Keratinocyte (primary cell): ENCODE measurements around the gene ACBD4. TPM values are rescaled to one million over a fixed set of nuclear protein-coding genes. Genes with fewer than 3 reads are reported as not detected.

Experiments
- DNase-seq: peaks from one replicate; pipeline ENCODE4 v3.0.0-alpha.2; 2011; ENCODE audit warnings: low read depth, missing footprints, low spot score
- FAIRE-seq: peaks from 2 replicates; lab custom pipeline; 2011; peaks lifted over from hg19 to GRCh38; lab: Jason Lieb, UNC
- H2AFZ ChIP-seq: 2 replicates; pipeline ENCODE4 v1.6.0; 2012; ENCODE audit warnings: low read length, control low read depth, inconsistent platforms; ENCODE audit not compliant: control insufficient read depth
- H3K27ac ChIP-seq: 2 replicates; pipeline ENCODE4 v1.5.1; 2011; ENCODE audit warnings: low read length; ENCODE audit not compliant: control insufficient read depth, insufficient read depth
- H3K27me3 ChIP-seq: 3 replicates; pipeline ENCODE4 v1.6.0; 2011; ENCODE audit warnings: low read length; ENCODE audit not compliant: control insufficient read depth, insufficient read depth; ENCODE audit errors: extremely low read depth
- H3K36me3 ChIP-seq, 2 experiments: 2 replicates in 1 of 2; 3 replicates in 1 of 2; pipeline ENCODE4 v1.5.1; 2011; ENCODE audit warnings: low read length in 2 of 2, mild to moderate bottlenecking in 1 of 2; ENCODE audit not compliant: control insufficient read depth in 2 of 2, insufficient read depth in 2 of 2; ENCODE audit errors: extremely low read depth in 1 of 2
- H3K4me1 ChIP-seq: 3 replicates; pipeline ENCODE4 v1.5.1; 2011; ENCODE audit warnings: low read length; ENCODE audit not compliant: control insufficient read depth, insufficient read depth; ENCODE audit errors: extremely low read depth
- H3K4me2 ChIP-seq: 3 replicates; pipeline ENCODE4 v1.6.0; 2011; ENCODE audit warnings: low read depth, low read length; ENCODE audit not compliant: control insufficient read depth, insufficient read depth; ENCODE audit errors: extremely low read depth
- H3K4me3 ChIP-seq, 3 experiments: fragments of 200-600 bp in 1 of 3; sonication (generic) in 1 of 3; 2 replicates in 2 of 3; 3 replicates in 1 of 3; pipeline ENCODE4 v1.5.1; 2011 to 2016; ENCODE audit warnings: low read length in 3 of 3, mild to moderate bottlenecking in 3 of 3, control low read depth in 2 of 3, inconsistent platforms in 1 of 3, low read depth in 1 of 3, mixed read lengths in 1 of 3, mixed run types in 1 of 3, moderate library complexity in 1 of 3; ENCODE audit not compliant: control insufficient read depth in 2 of 3, insufficient read depth in 2 of 3; ENCODE audit errors: extremely low read depth in 1 of 3
- H3K79me2 ChIP-seq: 2 replicates; pipeline ENCODE4 v1.6.0; 2012; ENCODE audit warnings: low read length; ENCODE audit not compliant: control insufficient read depth, insufficient read depth
- H3K9ac ChIP-seq: 3 replicates; pipeline ENCODE4 v1.6.0; 2011; ENCODE audit warnings: low read length; ENCODE audit not compliant: control insufficient read depth, insufficient read depth; ENCODE audit errors: extremely low read depth
- H3K9me1 ChIP-seq: 3 replicates; pipeline ENCODE4 v1.6.0; 2011; ENCODE audit warnings: low read length; ENCODE audit not compliant: control insufficient read depth, insufficient read depth; ENCODE audit errors: extremely low read depth
- H3K9me3 ChIP-seq: 2 replicates; pipeline ENCODE4 v1.5.1; 2012; ENCODE audit warnings: low read depth, low read length; ENCODE audit not compliant: control insufficient read depth
- H4K20me1 ChIP-seq: 3 replicates; pipeline ENCODE4 v1.6.0; 2011; ENCODE audit warnings: low read length; ENCODE audit not compliant: control insufficient read depth, insufficient read depth; ENCODE audit errors: extremely low read depth
- CTCF ChIP-seq, 3 experiments: IDR thresholded peaks in 1 of 3; conservative IDR thresholded peaks in 1 of 3; optimal IDR thresholded peaks in 1 of 3; 2 replicates in 2 of 3; 3 replicates in 1 of 3; pipeline versions ENCODE3 to v1.5.1; 2011; ENCODE audit warnings: low read length in 3 of 3, mild to moderate bottlenecking in 3 of 3, moderate library complexity in 2 of 3, control low read depth in 1 of 3, inconsistent platforms in 1 of 3; ENCODE audit not compliant: insufficient read depth in 2 of 3; ENCODE audit errors: extremely low read depth in 1 of 3
- EZH2 ChIP-seq: IDR thresholded peaks from one replicate; pipeline ENCODE4 v1.6.1; 2012; ENCODE audit warnings: inconsistent platforms, mild to moderate bottlenecking, low read length, moderate library complexity
- dilution Hi-C: fragments of 300-500 bp; cut with MboI; formaldehyde crosslinking; loops from one replicate; pipeline ENCODE4 v1.7.0; 2020; ENCODE audit warnings: low sequenced_read_pairs; ENCODE audit not compliant: extremely low pct_ligation_motif_present
- polyA plus RNA-seq, 5 experiments: library from polyadenylated mRNA; depleted of rRNA in 3 of 5; stranded (reverse) in 3 of 5; stranded (forward) in 1 of 5; unstranded in 1 of 5; fragments of >200 nt; gene quantifications; 1 replicate in 1 of 5; 2 replicates in 3 of 5; 3 replicates in 1 of 5; pipeline versions ENCODE4 v1.2.1 to v1.2.3, GENCODE V29; 2011 to 2012; ENCODE audit warnings: missing spikeins in 2 of 5, low read depth in 1 of 5, low replicate concordance in 1 of 5

ACBD4 gene
- polyA plus RNA-seq, 1 donor (not counting 4 experiments of a cell fraction or from before 2014, with no cell fraction given) = 2.6 TPM

GRCh38 chr17:45092911-45093430, 42.5 kb upstream of the ACBD4 start:
- Histone ChIP-seq H3K27ac (peak overlapping the region; percentile 75), H3K79me2 (peaks cover 4% of the 10 kb centered on the region), H3K9me3 (peaks cover 4% of the 10 kb centered on the region), H3K9ac (peak overlapping the region; percentile 53), H3K4me2 (peak overlapping the region; percentile 47), H3K27me3 (no peaks in the 10 kb centered on the region), H3K36me3 (peaks cover 45 to 46% of the 10 kb centered on the region in 2 experiments), H3K4me3 (no peak overlapping the region), H2AFZ (no peak overlapping the region), H3K4me1 (peaks cover 25% of the 10 kb centered on the region), H3K9me1 (no peaks in the 10 kb centered on the region), H4K20me1 (no peaks in the 10 kb centered on the region)
- DNase-seq (peak; percentile 84), FAIRE-seq (peak; percentile 100)
- dilution Hi-C loops = no loop called here
- TF ChIP-seq EZH2 = no peak
- no peak for TF ChIP-seq CTCF (optimal IDR thresholded peaks at IDR 0.05 in 1 of 3, IDR thresholded peaks at IDR 0.05 in 1 of 3, conservative IDR thresholded peaks at IDR 0.05 in 1 of 3; ENCODE audit: extremely low read depth in 1 of 3, insufficient read depth in 2 of 3, low read length in 3 of 3)

- Histone ChIP-seq H3K36me3 (peaks cover 45 to 48% of the 10 kb centered on the region in 2 experiments), H3K9me1 (no peaks in the 10 kb centered on the region), H3K4me1 (peaks cover 31% of the 10 kb centered on the region), H3K79me2 (peaks cover 4% of the 10 kb centered on the region), H3K4me3 (no peak overlapping the region), H2AFZ (no peak overlapping the region), H4K20me1 (no peaks in the 10 kb centered on the region), H3K9me3 (peaks cover 4% of the 10 kb centered on the region), H3K27me3 (no peaks in the 10 kb centered on the region), H3K4me2 (peak overlapping the region; percentile 47), H3K27ac (peak overlapping the region; percentile 75), H3K9ac (peak overlapping the region; percentile 53)
- dilution Hi-C loops = no loop called here
- no peak for FAIRE-seq
- TF ChIP-seq EZH2 (no peak), CTCF (optimal IDR thresholded peaks at IDR 0.05 in 1 of 3, IDR thresholded peaks at IDR 0.05 in 1 of 3, conservative IDR thresholded peaks at IDR 0.05 in 1 of 3; ENCODE audit: extremely low read depth in 1 of 3, insufficient read depth in 2 of 3, low read length in 3 of 3) (no peak)
- no peak for DNase-seq
These were observed 41.9 kb upstream of the ACBD4 start for GRCh38 chr17:45093444-45094110.
